GM21529 (cell line): Measurements from ENCODE around the gene FGFR3.

Experiments used
- ATAC-seq: cut with Tn5 transposase; IDR thresholded peaks from one replicate; pipeline ENCODE4 v1.9.1; 2021; ENCODE audit not compliant: unreplicated experiment

The FGFR3 gene

GRCh38 chr4:1769692-1770091, 23.4 kb upstream of the FGFR3 start:
- no peak for ATAC-seq

GRCh38 chr4:1770245-1770644, 22.8 kb upstream of the FGFR3 start:
- no peak for ATAC-seq

- no peak for ATAC-seq
Observed at GRCh38 chr4:1770791-1771231, 22.3 kb upstream of the FGFR3 start.

GRCh38 chr4:1771555-1772305, 21.4 kb upstream of the FGFR3 start:
- no peak for ATAC-seq

- no peak for ATAC-seq
Observed at GRCh38 chr4:1772853-1773538, 20.1 kb upstream of the FGFR3 start.

GRCh38 chr4:1773754-1774153, 19.3 kb upstream of the FGFR3 start:
- no peak for ATAC-seq

- no peak for ATAC-seq
Observed at GRCh38 chr4:1775731-1776500, 17.2 kb upstream of the FGFR3 start.

GRCh38 chr4:1776521-1777161, 16.5 kb upstream of the FGFR3 start:
- ATAC-seq = no peak

- no peak for ATAC-seq
Observed at GRCh38 chr4:1777822-1778641, 15.1 kb upstream of the FGFR3 start.

- ATAC-seq = no peak
Observed at GRCh38 chr4:1778642-1779392, 14.3 kb upstream of the FGFR3 start.

GRCh38 chr4:1779588-1780382, 13.3 kb upstream of the FGFR3 start:
- ATAC-seq = no peak

GRCh38 chr4:1780435-1780834, 12.7 kb upstream of the FGFR3 start:
- ATAC-seq = no peak

- no peak for ATAC-seq
Observed at GRCh38 chr4:1783015-1783414, 10.1 kb upstream of the FGFR3 start.

- no peak for ATAC-seq
Observed at GRCh38 chr4:1783970-1784369, 9.1 kb upstream of the FGFR3 start.

- ATAC-seq = no peak
Observed at GRCh38 chr4:1784395-1784788, 8.7 kb upstream of the FGFR3 start.

GRCh38 chr4:1784789-1785591, 8.1 kb upstream of the FGFR3 start:
- ATAC-seq = no peak

GRCh38 chr4:1785592-1785991, 7.5 kb upstream of the FGFR3 start:
- ATAC-seq = no peak
